GM12878 (cell line): ENCODE measurements around the gene C15orf40.

Experiments used
- BRCA1 ChIP-seq: IDR thresholded peaks from 2 replicates; pipeline ENCODE4 v1.6.1; 2011; ENCODE audit warnings: low read depth, low read length, improper control_type of control experiment
- FOS ChIP-seq: IDR thresholded peaks from 3 replicates; pipeline ENCODE4 v1.6.1; 2011; ENCODE audit warnings: borderline replicate concordance; ENCODE audit not compliant: insufficient read length; ENCODE audit errors: extremely low read depth
- FOXM1 ChIP-seq: IDR thresholded peaks from 2 replicates; pipeline ENCODE4 v1.6.1; 2012; ENCODE audit warnings: low read depth, mild to moderate bottlenecking, inconsistent platforms, low read length, moderate library complexity
- MAX ChIP-seq: IDR thresholded peaks from 2 replicates; pipeline ENCODE4 v1.6.1; 2012; ENCODE audit warnings: low read depth, low read length, improper control_type of control experiment
- NKRF ChIP-seq: fragments of 450-650 bp; conservative IDR thresholded peaks from 2 replicates; pipeline ENCODE4 v1.6.1; 2017; ENCODE audit warnings: mild to moderate bottlenecking, moderate library complexity
- RB1 ChIP-seq: fragments of 450-650 bp; formaldehyde crosslinking; IDR thresholded peaks from 2 replicates; pipeline ENCODE4 v1.6.1; 2017; ENCODE audit warnings: mild to moderate bottlenecking, borderline replicate concordance
- TAF1 ChIP-seq: IDR thresholded peaks from 2 replicates; pipeline ENCODE4 v1.6.1; 2011; ENCODE audit warnings: mild to moderate bottlenecking, low read depth, low read length, borderline replicate concordance
- ZNF274 ChIP-seq: IDR thresholded peaks from one replicate; pipeline ENCODE4 v1.8.0; 2011; ENCODE audit not compliant: insufficient read length, insufficient read depth
- TF ChIP-seq, protein P1 (sequence below), 3 experiments: IDR thresholded peaks in 2 of 3; conservative IDR thresholded peaks in 1 of 3; 2 replicates each; pipeline ENCODE4 v1.5.1; 2011; ENCODE audit warnings: low read depth in 3 of 3, low read length in 3 of 3, mild to moderate bottlenecking in 3 of 3, control low read depth in 2 of 3, moderate library complexity in 2 of 3, inconsistent platforms in 1 of 3, mixed read lengths in 1 of 3; ENCODE audit not compliant: control insufficient read depth in 2 of 3, insufficient read depth in 1 of 3; ENCODE audit errors: extremely low read depth in 1 of 3
- TF ChIP-seq, protein P2 (sequence below): IDR thresholded peaks from 2 replicates; pipeline ENCODE4 v1.6.1; 2011; ENCODE audit warnings: low read depth, mild to moderate bottlenecking, low read length, moderate library complexity, borderline replicate concordance; ENCODE audit errors: extremely low read depth
- TF ChIP-seq, protein P3 (sequence below): IDR thresholded peaks from 2 replicates; pipeline ENCODE4 v1.6.1; 2011; ENCODE audit warnings: borderline replicate concordance, low read depth, mild to moderate bottlenecking, moderate library complexity, low read length; ENCODE audit not compliant: insufficient read depth, poor library complexity, severe bottlenecking

DNA sequence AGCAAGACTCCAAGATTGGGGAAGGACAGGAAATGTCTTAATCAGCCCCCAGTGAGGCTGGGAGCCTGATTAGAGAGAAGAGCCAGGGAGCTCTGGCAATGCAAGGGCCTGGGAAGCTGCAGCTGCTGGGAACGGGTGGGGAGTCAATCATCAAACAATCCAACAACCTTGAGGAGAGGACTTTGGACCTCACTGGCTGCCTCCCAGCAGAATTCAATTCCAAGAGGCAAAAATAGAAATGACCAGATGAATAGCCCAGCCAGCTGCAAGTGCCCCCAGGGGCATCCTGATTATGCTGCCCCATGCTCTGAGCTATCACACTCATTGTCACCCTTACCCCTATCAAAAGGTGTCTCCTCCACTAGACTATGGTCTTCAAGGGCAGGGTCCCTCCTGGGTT is 52.8 kb downstream of the C15orf40 start:
- TF ChIP-seq TAF1 = no peak
- TF ChIP-seq, protein P1, sequence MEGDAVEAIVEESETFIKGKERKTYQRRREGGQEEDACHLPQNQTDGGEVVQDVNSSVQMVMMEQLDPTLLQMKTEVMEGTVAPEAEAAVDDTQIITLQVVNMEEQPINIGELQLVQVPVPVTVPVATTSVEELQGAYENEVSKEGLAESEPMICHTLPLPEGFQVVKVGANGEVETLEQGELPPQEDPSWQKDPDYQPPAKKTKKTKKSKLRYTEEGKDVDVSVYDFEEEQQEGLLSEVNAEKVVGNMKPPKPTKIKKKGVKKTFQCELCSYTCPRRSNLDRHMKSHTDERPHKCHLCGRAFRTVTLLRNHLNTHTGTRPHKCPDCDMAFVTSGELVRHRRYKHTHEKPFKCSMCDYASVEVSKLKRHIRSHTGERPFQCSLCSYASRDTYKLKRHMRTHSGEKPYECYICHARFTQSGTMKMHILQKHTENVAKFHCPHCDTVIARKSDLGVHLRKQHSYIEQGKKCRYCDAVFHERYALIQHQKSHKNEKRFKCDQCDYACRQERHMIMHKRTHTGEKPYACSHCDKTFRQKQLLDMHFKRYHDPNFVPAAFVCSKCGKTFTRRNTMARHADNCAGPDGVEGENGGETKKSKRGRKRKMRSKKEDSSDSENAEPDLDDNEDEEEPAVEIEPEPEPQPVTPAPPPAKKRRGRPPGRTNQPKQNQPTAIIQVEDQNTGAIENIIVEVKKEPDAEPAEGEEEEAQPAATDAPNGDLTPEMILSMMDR (IDR thresholded peaks at IDR 0.05 in 2 of 3, conservative IDR thresholded peaks at IDR 0.05 in 1 of 3; ENCODE audit: control insufficient read depth in 2 of 3, extremely low read depth in 1 of 3, insufficient read depth in 1 of 3, low read depth in 3 of 3, low read length in 3 of 3) = no peak
- TF ChIP-seq RB1 = no peak
- no peak for TF ChIP-seq FOXM1
- TF ChIP-seq, protein P2, sequence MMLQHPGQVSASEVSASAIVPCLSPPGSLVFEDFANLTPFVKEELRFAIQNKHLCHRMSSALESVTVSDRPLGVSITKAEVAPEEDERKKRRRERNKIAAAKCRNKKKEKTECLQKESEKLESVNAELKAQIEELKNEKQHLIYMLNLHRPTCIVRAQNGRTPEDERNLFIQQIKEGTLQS = no peak
- no peak for TF ChIP-seq BRCA1
- TF ChIP-seq ZNF274 = no peak
- TF ChIP-seq, protein P3, sequence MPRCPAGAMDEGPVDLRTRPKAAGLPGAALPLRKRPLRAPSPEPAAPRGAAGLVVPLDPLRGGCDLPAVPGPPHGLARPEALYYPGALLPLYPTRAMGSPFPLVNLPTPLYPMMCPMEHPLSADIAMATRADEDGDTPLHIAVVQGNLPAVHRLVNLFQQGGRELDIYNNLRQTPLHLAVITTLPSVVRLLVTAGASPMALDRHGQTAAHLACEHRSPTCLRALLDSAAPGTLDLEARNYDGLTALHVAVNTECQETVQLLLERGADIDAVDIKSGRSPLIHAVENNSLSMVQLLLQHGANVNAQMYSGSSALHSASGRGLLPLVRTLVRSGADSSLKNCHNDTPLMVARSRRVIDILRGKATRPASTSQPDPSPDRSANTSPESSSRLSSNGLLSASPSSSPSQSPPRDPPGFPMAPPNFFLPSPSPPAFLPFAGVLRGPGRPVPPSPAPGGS = no peak
- no peak for TF ChIP-seq FOS
- TF ChIP-seq MAX = no peak
- no peak for TF ChIP-seq NKRF
